Cerebellar cortex (tissue), 1 donor: ENCODE results near the gene ZNF579.

Experiments
- DNase-seq: peaks from one replicate; pipeline ENCODE4 v3.0.0-alpha.2; 2015; ENCODE audit warnings: low spot score

Gene ZNF579

GRCh38 chr19:55611983-55612645 is 31.5 kb upstream of the ZNF579 start:
- DNase-seq: no peak

GRCh38 chr19:55611300-55611982 is 30.8 kb upstream of the ZNF579 start:
- no peak for DNase-seq

- no peak for DNase-seq
Measured at GRCh38 chr19:55609326-55609725, 28.7 kb upstream of the ZNF579 start.

- DNase-seq: no peak
Measured at GRCh38 chr19:55606817-55607216, 26.2 kb upstream of the ZNF579 start.

- no peak for DNase-seq
Measured at GRCh38 chr19:55606471-55606787, 25.8 kb upstream of the ZNF579 start.

- DNase-seq: peak; percentile 95
Measured at GRCh38 chr19:55605637-55606470, 25.2 kb upstream of the ZNF579 start, which contains the start of gene ZNF865. Gene ZNF865 (plus strand): TSS chr19:55605647. CDS start chr19:55613619, 7,972 bp downstream.

- peak; percentile 97 for DNase-seq
Measured at GRCh38 chr19:55605207-55605636, 24.6 kb upstream of the ZNF579 start.

- DNase-seq: no peak
Measured at GRCh38 chr19:55603581-55604292, 23.1 kb upstream of the ZNF579 start.

- DNase-seq: no peak
Measured at GRCh38 chr19:55603115-55603514, 22.5 kb upstream of the ZNF579 start.

- no peak for DNase-seq
Measured at GRCh38 chr19:55602104-55603001, 21.7 kb upstream of the ZNF579 start.

- no peak for DNase-seq
Measured at GRCh38 chr19:55601084-55601483, 20.4 kb upstream of the ZNF579 start.

- DNase-seq: no peak
Measured at GRCh38 chr19:55600662-55601028, 20.0 kb upstream of the ZNF579 start.

GRCh38 chr19:55599842-55600661 is 19.4 kb upstream of the ZNF579 start, which contains the start of gene ZNF524:
Gene ZNF524 (plus strand): TSS chr19:55600288. CDS start chr19:55602113, 1,825 bp downstream.
- peak; percentile 96 for DNase-seq

GRCh38 chr19:55599468-55599841 is 18.8 kb upstream of the ZNF579 start, which contains the start of gene FIZ1:
Gene FIZ1 (minus strand): TSS chr19:55599517. CDS start chr19:55597865, 1,652 bp downstream.
- DNase-seq: peak; percentile 99

- DNase-seq: peak; percentile 95
Measured at GRCh38 chr19:55598719-55599467, 18.2 kb upstream of the ZNF579 start.

GRCh38 chr19:55598034-55598433 is 17.4 kb upstream of the ZNF579 start:
- DNase-seq: no peak

- no peak for DNase-seq
Measured at GRCh38 chr19:55597501-55597921, 16.9 kb upstream of the ZNF579 start.

- no peak for DNase-seq
Measured at GRCh38 chr19:55596304-55596703, 15.7 kb upstream of the ZNF579 start.

GRCh38 chr19:55594996-55595545 is 14.4 kb upstream of the ZNF579 start:
- no peak for DNase-seq
